ENCODE data around the gene WBP4.

WBP4 gene

DNA sequence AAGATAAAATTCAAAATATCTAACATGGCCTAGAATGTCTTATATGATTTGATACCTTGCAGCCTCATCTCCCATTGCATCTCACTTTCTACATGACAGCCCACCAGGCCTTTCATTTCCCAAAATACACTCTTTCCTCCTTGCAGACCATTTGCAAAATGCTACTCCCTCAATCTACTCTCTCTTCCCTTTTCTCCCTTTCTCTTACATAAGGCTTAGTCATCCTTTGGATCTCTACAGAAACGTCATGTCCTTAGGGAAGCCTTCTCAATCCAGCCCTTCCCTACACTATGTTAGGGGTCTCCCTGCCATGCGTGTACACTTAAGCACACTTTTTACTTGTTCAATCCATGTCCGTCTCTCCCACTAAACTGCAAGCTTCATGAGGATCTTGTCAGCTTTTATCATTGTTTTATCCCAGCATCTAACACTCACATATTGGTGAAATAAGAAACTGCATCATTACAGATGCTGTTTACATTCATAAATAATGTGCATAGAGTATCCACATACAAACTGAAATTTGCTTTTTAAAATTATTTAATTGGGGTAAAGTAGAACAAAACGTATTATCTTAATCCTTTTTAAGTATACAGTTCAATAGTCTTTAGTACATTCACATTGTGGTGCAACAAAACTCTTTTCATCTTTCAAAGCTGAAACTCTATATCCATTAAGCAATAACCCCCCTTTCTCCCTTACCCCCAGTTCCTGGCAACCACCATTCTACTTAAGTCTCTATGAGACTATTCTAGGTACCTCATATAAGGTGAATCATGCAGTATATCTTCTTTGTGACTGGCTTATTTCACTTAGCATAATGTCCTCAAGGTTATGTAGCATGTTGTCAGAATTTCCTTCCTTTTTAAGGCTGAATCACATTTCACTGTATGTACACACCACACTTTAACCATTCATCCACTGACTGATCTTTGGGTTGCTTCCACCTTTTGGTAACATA, 11.5 kb upstream of the WBP4 start:
- peak; percentile 7 for DNase-seq

DNA sequence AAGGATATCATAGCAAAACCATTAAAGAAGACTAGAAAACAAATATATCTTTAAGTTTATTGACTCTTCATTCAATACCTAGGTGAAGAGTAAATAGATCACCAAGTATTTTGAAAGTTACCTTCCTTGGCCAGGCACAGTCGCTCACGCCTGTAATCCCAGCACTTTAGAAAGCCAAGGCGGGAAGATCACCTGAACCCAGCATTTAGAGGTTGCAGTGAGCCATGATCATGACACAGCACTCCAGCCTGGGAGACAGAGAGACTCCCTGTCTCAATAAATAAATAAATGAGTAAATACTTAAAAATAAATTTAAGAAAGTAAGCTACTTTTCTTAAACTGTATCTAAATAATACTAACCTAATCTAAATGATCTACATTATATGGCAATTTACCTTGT, 8.9 kb upstream of the WBP4 start:
- DNase-seq: no peak

DNA sequence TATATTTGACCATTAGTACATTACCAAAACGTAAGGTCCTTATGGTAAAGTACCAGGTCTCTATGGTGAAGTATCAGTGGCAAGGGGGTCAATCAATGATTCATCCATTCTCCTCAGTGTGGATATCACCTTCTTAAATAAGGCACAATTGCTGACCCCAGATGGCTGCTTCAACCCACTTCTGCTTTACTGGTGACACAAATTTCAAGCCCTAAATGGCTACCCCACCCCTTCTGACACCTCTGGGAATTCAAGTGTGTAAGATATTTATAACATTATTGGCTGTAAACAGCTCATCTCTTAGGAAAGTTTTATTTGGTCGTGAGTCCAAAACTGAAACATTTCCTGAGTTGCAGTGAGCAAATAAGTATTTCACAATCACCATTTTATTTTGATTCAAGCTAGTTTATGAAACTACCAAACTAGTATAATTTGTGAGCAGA, 7.9 kb upstream of the WBP4 start:
- peak; percentile 7 for DNase-seq

DNA sequence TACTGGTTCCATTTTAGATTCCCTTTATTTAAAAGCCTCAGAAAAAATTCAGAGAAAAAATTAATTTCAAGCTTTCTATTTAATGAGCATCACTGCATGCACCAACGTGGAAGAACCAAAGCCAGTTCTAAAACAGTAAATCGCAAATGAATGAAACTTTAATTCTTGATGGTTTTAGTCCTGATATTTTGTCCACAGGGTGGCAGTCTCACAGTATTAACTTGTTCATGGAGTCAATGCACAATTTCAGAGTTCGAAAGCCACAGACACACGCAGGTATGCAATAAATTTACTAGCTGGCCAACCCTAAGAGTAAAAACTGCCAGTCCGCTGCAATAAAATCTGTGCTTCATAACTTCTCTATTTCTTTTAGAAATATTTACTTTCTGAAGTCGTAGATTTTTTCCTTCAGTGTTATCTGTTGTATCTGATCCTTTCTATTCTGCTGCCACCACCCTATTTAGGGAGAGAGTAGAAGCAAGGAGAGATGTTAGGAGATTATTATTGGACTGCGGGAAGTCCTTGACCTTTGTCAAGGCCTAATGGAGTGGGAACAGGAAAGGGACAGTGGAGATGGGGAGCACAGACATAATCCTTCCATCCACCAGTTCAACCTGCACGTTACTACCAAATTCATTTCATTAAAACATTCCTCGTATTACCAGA, 7.0 kb upstream of the WBP4 start:
- DNase-seq: peak; percentile 71

DNA sequence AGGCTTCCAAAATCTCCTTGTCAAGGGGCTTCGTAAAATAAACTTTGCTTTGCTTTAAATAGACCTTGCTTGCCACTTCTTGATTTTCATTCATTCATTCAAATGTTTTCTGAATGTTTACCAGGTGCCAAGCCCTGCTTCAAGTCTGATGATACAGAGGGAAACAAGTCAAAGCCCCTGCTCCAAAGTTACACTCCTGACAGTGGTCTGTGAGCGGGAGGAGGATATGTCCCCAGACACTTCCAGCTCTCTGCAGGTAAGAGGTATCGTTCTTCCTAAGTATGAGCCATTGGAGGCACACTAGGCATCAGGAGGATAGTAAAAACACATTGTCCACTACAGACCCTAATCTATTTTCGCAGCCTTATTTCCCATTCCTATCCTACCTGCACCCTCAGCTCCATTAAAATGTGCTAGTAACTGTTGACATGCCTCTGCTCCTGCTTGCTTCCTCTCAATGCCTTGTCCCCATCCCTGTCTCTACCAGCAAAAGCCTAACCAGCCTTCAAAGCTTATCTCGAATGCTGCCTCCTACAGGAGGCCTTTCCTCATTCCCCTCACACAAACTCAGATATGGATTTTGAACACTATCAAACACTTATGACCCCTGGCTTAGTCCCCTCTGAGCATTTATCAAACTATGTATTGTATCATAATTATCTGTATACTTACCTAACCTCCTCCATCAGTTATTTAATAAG, 6.2 kb upstream of the WBP4 start:
- DNase-seq: no peak

DNA sequence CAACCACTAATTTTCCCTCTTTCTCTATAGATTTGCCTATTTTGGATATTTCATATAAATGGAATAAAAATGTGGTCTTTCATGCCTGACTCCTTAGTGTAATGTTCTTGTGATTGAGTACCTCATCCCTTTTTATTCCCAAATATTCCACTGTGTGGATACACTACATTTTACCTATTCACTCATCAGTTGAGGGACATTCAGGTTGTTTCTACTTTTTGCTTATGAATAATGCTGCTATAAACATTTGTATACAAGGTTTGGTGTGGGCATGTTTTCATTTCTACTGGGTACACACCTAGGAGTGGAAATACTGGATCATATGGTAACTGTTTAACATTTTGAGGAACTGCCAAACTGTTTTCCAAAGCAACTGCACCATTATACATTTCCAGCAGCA, 5.1 kb upstream of the WBP4 start:
- DNase-seq: no peak

DNA sequence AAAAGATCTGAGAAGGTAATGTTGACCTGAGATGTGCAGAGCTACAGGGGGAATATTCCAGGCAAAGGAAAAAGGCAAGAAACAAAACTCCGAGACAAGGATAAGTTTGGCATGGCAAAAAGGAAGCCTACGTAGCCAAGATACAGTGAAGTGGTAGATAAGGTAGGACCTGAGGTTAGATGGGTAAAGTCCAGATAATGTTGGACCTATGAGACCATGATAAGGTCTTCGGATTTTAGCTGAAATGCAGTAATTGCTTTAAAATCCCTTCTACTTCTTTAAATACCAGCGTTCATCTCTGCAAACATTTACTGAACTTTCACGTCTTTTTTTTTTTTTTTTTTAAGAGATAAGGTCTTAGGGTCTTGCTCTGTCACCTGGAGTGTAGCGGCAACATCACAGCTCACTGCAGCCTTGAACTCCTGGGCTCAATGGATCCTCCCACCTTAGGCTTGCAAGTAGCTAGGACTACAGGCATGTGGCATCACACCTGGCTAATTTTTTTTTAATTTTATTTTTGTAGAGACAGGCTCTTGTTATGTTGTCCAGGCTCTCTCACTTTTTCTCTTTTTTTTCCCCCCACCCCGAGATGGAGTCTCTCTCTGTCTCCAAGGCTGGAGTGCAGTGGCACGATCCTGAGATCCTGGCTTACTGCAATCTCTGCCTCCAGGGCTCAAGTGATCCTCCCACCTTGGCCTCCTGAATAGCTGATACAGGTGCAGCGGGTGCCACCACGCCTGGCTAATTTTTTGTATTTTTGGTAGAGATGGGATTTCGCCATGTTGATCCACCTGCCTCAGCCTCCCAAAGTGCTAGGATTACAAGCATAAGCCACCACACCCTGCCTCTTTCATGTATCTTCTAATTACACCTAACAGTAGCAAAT, 4.2 kb upstream of the WBP4 start:
- no peak for DNase-seq

DNA sequence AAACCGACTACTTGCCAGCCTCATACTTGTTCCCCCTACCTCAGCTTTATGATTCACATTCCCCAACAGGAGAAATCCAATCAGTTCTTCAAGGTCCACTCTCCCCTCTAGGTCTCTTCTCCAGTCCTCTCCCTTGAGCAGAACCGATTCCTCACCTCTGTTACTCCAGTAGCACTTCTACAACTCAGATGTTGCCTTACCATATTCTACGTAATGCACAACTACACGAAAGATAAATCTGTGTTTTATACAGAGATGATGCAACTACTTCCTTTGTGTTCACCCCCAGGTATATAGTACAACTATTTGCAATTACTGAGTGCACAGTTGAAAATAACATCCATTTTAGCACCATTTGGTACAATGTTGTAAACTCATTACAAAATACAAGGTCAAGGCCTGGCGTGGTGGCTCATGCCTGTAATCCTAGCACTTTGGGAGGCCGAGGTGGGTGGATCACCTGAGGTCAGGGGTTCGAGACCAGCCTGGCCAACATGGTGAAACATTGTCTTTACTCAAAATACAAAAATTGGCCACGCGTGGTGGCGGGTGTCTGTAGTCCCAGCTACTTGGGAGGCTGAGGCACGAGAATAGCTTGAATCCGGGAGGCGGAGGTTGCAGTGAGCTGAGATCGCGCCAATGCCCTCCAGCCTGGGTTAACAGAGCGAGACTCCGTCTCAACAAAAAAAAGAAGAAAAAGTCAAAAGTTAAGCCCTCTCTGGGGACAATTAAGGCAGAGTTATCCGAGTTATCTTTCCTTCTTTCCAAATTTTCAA, 2.8 kb upstream of the WBP4 start:
- no peak for DNase-seq

DNA sequence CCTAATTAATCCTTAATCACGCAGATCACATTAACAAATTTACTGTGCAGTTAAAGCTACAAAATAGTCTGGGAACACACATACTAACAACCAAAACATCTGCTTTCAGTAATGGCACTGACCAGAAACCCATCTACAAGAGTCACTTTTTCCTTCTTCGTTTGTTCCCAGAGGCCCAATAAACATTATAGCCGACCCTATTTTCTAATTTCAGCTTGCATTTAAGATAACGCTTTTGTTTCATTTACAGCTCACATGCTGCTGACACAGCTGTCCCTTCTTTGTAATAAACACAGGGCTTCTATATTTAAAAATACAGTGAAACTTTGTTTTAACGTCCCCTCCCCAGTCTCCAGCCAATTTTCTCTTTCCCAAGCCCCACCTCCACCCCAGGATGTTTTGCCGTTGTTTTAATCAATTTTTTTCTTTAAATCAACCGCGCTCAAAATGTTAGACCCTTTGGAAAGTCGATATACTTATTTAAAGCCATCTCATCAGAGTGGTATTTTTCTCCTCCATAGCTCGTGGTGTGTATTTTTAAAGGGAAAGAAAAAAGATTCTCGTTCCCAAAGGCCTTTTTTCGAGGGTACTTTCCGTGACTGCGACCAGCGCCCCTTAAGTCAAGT, 1.7 kb upstream of the WBP4 start:
- peak; percentile 10 for DNase-seq

DNA sequence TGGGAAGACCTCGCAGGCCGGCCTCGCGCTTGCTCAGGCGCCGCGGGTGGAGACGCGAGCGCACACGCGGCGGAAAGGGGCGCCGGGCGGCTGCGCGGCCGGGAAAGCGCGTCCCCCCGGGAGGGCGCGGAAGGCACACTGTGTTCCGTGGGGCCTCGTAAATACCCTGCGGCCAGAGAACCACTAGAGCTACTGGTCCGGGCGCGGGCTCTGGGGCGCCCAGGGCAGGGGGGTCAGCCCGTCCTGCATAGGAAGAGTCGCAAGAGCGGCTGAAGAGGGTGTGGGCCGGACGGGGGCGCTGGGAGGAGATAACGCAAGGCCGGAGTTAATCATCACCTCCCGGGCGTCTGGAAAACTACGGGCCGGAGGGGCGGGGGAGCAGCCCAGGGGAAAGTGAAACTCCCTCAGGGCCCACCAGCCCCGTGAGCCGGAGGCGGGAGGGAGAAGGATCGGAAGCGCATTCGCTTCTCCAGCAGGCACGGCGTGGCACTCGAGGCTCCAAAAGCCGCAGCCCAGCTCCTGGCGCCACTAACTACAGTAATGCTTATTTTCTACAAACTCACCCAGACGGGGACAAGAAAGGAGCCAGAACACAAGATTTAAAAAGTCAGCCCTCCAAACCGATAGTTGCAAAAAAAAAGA, 1.1 kb upstream of the WBP4 start:
- DNase-seq: peak; percentile 91

DNA sequence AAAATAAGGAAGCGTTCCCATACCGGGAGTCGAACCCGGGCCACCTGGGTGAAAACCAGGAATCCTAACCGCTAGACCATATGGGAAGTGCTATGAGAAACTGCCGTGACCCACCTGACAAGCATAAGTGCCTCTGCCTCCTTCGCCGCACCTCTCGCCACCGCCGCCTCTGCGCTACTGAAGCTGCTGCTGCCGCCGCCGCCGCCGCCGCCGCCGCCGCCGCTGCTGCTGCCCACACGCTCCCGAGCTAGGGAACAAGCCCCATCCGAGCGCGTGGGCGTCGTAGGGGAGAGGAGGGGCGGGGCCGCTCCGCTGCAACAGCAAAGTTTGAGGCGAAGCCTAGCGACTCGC, 610 bp upstream of the WBP4 start:
- peak; percentile 84 for DNase-seq

DNA sequence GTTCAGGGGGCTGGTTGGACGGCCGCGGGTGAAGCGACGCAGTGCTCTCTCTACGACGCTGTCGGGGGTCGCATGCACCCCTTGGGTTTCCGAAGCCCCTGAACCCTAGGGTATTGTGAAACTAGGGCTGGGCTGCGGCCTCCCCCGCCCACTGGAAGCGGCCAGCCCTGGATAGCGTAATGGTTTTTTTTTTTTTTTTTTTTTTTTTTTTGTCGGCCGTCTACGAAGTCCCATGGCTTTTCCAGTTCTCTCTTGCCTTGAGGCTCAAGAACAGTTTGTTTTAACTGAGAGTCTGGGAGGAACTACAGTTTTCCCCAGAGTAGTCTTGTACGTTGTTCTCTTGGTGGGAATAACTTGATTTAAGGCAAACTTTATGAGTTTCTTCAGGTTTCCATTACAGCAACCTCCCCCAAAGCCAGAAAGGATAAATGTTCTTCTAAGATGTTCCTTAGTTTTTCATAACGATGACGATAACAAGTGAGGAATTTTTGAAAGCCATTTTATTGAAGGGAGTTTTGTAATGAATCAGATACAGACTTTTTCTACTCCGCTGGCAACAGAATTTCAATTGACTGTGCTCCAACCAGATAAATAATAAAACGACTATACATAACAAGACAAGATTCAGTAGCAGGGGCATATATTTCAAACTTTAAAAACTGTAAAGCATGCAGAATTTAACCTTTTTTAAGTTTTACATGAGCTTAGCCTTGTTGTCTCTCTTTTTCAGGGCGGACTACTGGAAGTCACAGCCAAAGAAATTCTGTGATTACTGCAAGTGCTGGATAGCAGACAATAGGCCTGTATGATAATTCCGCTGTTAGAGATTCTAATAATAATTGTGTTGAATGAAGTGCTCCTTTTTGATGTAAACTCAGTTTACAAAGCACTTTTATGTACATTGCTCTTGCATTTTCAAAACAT, 867 bp downstream of the WBP4 start:
- DNase-seq: peak; percentile 53

DNA sequence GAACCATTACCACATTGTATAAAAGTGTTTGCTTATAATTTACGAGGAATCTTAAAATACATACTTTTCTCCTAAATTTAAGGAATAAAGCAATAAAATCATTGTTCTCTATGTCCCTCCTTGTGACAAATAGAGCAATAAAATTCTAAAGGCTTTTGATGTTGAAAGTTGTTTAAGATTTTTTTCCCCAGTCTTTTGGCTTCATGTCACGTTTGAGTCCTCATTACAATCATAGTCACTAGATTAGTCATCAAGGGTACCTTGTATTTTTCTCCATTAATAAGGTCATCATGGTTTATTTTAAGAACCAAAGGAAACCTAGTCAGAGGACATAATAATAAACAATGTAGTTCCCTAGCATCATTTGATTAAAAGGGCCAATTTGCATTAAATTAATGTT, 3.2 kb downstream of the WBP4 start:
- peak; percentile 77 for DNase-seq

DNA sequence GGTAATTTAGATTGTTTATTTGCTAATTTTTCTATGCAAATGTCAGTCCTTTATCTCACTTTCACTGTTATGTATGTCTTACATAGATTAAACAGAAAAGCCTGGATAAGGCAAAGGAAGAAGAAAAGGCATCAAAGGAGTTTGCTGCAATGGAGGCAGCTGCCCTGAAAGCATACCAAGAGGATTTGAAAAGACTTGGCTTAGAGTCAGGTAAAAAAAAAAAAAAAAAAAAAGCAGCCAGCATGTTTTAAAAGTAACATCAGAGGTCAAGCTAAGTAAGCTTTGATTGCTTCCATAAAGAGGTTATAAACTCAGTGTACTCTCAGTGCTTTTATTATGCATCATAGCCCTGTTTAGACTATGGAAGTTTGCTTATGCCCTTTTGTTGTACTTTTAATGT, 3.8 kb downstream of the WBP4 start:
- DNase-seq: peak; percentile 68

DNA sequence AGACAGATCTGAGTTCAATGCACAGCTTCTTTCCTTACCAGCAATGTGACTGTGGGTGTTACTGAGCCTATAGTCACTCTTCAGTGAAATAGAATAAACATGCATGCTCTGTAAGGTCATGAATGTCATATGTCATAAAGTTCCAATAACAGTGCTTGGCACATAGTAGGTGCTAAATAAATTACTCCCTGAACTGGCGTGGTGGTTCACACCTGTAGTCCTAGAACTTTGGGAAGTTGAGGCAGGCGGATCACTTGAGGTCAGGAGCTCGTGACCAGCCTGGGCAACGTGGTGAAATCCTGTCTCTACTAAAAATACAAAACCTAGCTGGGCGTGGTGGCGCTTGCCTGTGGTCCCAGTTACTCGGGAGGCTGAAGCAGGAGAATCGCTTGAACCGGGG, 13.2 kb downstream of the WBP4 start:
- no peak for DNase-seq

DNA sequence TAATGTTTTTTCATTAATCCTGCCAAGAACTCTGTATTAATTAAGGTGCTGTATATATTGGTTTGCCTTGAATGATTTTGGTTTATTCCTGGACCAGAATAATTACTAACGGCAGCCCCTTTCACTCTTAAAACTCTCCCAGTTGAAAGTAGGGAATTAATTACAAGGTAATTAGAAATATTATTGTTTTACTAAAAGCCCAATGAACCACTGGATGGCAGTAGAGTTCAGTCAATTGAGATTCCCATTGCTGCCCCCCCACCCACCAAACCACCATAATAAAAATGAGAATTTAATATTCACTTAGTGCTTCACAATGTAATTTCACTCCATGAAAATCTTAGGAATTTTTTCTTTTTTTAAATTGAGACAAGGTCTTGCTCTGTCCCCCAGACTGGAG, 13.7 kb downstream of the WBP4 start:
- peak; percentile 32 for DNase-seq

DNA sequence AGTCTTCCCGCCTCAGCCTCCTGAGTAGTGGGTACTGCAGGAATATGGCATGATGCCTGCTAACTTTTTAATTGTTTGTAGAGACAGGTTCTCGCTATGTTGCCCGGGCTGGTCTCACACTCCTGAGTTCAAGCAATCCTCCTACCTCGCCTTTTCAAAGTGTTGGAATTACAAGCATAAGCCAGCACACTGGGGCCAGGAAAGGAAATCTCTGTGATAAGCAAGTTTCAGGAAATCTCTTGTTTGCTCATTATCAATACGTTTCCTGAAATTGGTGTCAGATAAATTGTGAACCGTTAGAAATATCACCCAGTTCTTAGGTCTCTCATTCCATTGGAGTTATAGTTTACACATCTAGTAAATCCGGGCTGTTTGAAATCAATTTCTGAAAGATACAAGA, 14.2 kb downstream of the WBP4 start:
- DNase-seq: no peak

DNA sequence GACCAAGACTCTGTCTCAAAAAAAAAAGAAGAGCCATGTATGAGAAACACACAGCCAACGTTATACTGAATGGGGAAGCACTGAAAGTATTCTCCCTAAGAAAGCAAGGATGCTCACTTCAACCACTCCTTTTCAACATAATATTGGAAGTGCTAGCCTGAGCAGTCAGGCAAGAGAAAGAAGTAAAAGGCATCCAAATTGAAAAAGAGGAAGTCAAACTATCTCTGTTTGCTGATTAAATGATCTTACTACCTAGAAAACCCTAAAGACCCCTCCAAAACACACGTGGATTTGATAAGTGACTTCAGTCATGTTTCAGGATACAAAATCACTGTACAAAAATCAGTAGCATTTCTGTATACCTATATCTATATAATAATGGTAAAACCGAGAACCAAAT, 16.2 kb downstream of the WBP4 start:
- no peak for DNase-seq

DNA sequence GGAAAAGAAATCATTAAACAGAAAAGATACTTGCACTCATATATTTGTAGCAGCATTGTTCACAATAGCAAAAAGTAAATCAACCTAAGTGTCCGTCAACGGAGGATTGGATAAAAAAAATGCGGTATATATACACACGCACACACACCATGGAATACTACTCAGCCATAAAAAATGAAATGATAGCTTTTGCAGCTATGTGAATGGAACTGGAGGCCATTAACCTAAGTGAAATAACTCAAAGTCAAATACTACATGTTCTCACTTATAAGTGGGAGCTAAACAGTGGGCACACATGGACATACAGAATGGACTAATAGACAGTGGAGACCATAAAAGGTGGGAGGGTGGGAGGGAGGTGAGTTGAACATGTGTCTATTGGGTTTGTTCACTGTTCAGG, 18.4 kb downstream of the WBP4 start:
- no peak for DNase-seq
